Activated CD4-positive, alpha-beta T cell treated with anti-CD3 and anti-CD28 coated beads for 36 hours (primary cell): ENCODE measurements around the gene KIFC1. TPM values are rescaled to one million over a fixed set of nuclear protein-coding genes. Genes with fewer than 3 reads are reported as not detected.

Source experiments
- ATAC-seq: fragments of 200-7000 bp; cut with Tn5 transposase; one replicate; pipeline ENCODE4 v1.10.0; 2021; ENCODE audit warnings: mild to moderate bottlenecking, moderate library complexity
- CTCF ChIA-PET: fragments of 350-600 bp; sonication (Branson Sonifier 250); formaldehyde crosslinking; loops from one replicate; lab custom pipeline; 2021; ENCODE audit warnings: antibody characterized with exemption; lab: Charles Lee
- POLR2A ChIA-PET: fragments of 350-600 bp; sonication (Branson Sonifier 250); formaldehyde crosslinking; loops from one replicate; lab custom pipeline; 2021; ENCODE audit warnings: antibody characterized with exemption, inconsistent platforms; lab: Charles Lee
- DNase-seq: peaks from one replicate; pipeline ENCODE4 v3.0.0-alpha.2; 2020
- H3K27ac Mint-ChIP-seq: one replicate; pipeline ENCODE4 v1.8.0; 2021; ENCODE audit warnings: mixed read lengths
- H3K27me3 Mint-ChIP-seq: one replicate; pipeline ENCODE4 v1.8.0; 2021; ENCODE audit warnings: mixed read lengths
- H3K36me3 Mint-ChIP-seq: one replicate; pipeline ENCODE4 v1.8.0; 2021; ENCODE audit warnings: low read depth, mixed read lengths
- H3K4me1 Mint-ChIP-seq: one replicate; pipeline ENCODE4 v1.8.0; 2021; ENCODE audit warnings: mixed read lengths
- H3K4me3 Mint-ChIP-seq: one replicate; pipeline ENCODE4 v1.8.0; 2021; ENCODE audit warnings: mild to moderate bottlenecking, moderate library complexity, mixed read lengths
- H3K9me3 Mint-ChIP-seq: one replicate; pipeline ENCODE4 v1.8.0; 2021; ENCODE audit warnings: low read depth, mixed read lengths
- intact Hi-C, 2 experiments: fragments of 100-400 bp; cut with DNase I in 1 of 2; cut with micrococcal nuclease in 1 of 2; formaldehyde crosslinking; loops; one replicate each; pipeline versions ENCODE4 v1.14.2 to v1.15.1; 2022 to 2024; cut with DNase I, micrococcal nuclease
- total RNA-seq, 2 experiments: library from RNA; stranded (reverse); gene quantifications; one replicate each; pipeline ENCODE4 v1.2.3, GENCODE V29; 2021

Gene KIFC1
- total RNA-seq, 2 experiments from 2014 or later, result 86.0 to 89.3 TPM

- ATAC-seq, result no peak
- H3K27me3 Mint-ChIP-seq, result no peaks in the 10 kb centered on the region
- H3K4me1 Mint-ChIP-seq, result peaks cover 70% of the 10 kb centered on the region
- intact Hi-C loops, result loop anchor here (2.0 to 5.0 kb wide), 4 partner anchors 17 to 195 kb away; partner anchors contain the start of genes ITPR3 (in 1 of the 2), KIFC1 (in 1 of the 2) and PHF1 (in 1 of the 2)
- peak; percentile 78 for DNase-seq
- no peaks in the 10 kb centered on the region for H3K9me3 Mint-ChIP-seq
- POLR2A ChIA-PET, result no interaction called here
- H3K36me3 Mint-ChIP-seq, result peaks cover 15% of the 10 kb centered on the region
- peak overlapping the region; percentile 90 for H3K27ac Mint-ChIP-seq
- CTCF ChIA-PET, result no interaction called here
- H3K4me3 Mint-ChIP-seq, result peak overlapping the region; percentile 88
Measured at GRCh38 chr6:33427585-33428223, 36.1 kb downstream of the KIFC1 start.

- intact Hi-C loops, result loop anchor here in 1 of 2 experiments (5.0 kb wide), 1 partner anchor 194 kb away; the partner anchor contains the start of gene ITPR3
- peak overlapping the region; percentile 84 for H3K4me3 Mint-ChIP-seq
- DNase-seq (peak; percentile 63), ATAC-seq (no peak)
- H3K9me3 Mint-ChIP-seq, result no peaks in the 10 kb centered on the region
- H3K27me3 Mint-ChIP-seq, result no peaks in the 10 kb centered on the region
- H3K36me3 Mint-ChIP-seq, result peaks cover 19% of the 10 kb centered on the region
- POLR2A ChIA-PET, result interaction anchor here (0.5 to 0.8 kb wide), 2 partner anchors 10 to 86 kb away, joined by 3 to 5 read pairs; partner anchors contain the start of gene CUTA
- H3K27ac Mint-ChIP-seq, result peak overlapping the region; percentile 85
- CTCF ChIA-PET, result interaction anchor here (0.7 to 1.4 kb wide), 9 partner anchors 10 to 193 kb away, joined by 3 to 5 read pairs (median 3); partner anchors contain the start of genes CUTA, ITPR3 and RGL2
- peaks cover 74% of the 10 kb centered on the region for H3K4me1 Mint-ChIP-seq
Measured at GRCh38 chr6:33428224-33428965, 36.8 kb downstream of the KIFC1 start.

GRCh38 chr6:33428966-33429749, 37.5 kb downstream of the KIFC1 start:
- intact Hi-C loops, result loop anchor here in 1 of 2 experiments (5.0 kb wide), 1 partner anchor 193 kb away; the partner anchor contains the start of gene ITPR3
- peaks cover 71% of the 10 kb centered on the region for H3K4me1 Mint-ChIP-seq
- peak overlapping the region; percentile 85 for H3K27ac Mint-ChIP-seq
- peak overlapping the region; percentile 84 for H3K4me3 Mint-ChIP-seq
- CTCF ChIA-PET, result interaction anchor here (0.7 to 1.4 kb wide), 11 partner anchors 11 to 792 kb away, joined by 3 to 5 read pairs (median 3); partner anchors contain the start of genes CUTA, ITPR3 and RGL2
- H3K9me3 Mint-ChIP-seq, result no peaks in the 10 kb centered on the region
- peaks cover 20% of the 10 kb centered on the region for H3K36me3 Mint-ChIP-seq
- no peak for ATAC-seq
- no peak for DNase-seq
- POLR2A ChIA-PET, result interaction anchor here (0.5 to 0.8 kb wide), 3 partner anchors 11 to 141 kb away, joined by 3 to 5 read pairs (median 3); partner anchors contain the start of gene CUTA
- no peaks in the 10 kb centered on the region for H3K27me3 Mint-ChIP-seq

GRCh38 chr6:33429750-33430052, 38.1 kb downstream of the KIFC1 start:
- H3K9me3 Mint-ChIP-seq, result no peaks in the 10 kb centered on the region
- H3K36me3 Mint-ChIP-seq, result peaks cover 14% of the 10 kb centered on the region
- DNase-seq (no peak), ATAC-seq (no peak)
- H3K4me3 Mint-ChIP-seq, result peak overlapping the region; percentile 84
- POLR2A ChIA-PET, result interaction anchor here (0.5 to 1.7 kb wide), 2 partner anchors 11 to 141 kb away, joined by 3 to 7 read pairs; partner anchors contain the start of gene CUTA
- peak overlapping the region; percentile 85 for H3K27ac Mint-ChIP-seq
- intact Hi-C loops, result loop anchor here (2.0 to 5.0 kb wide), 2 partner anchors 25 to 193 kb away; partner anchors contain the start of genes ITPR3 (in 1 of the 2) and ZBTB9 (in 1 of the 2)
- no peaks in the 10 kb centered on the region for H3K27me3 Mint-ChIP-seq
- CTCF ChIA-PET, result interaction anchor here (0.7 to 1.6 kb wide), 8 partner anchors 11 to 792 kb away, joined by 3 to 6 read pairs (median 3); partner anchors contain the start of genes CUTA, ITPR3 and ZBTB9
- H3K4me1 Mint-ChIP-seq, result peaks cover 66% of the 10 kb centered on the region

GRCh38 chr6:33430334-33430733, 38.7 kb downstream of the KIFC1 start:
- intact Hi-C loops, result loop anchor here in 1 of 2 experiments (2.0 kb wide), 1 partner anchor 24 kb away; the partner anchor contains the start of gene ZBTB9
- ChIA-PET CTCF (interaction anchor here (0.6 to 1.6 kb wide), 9 partner anchors 12 to 791 kb away, joined by 3 to 8 read pairs (median 3); partner anchors contain the start of genes CUTA, ITPR3 and ZBTB9), POLR2A (interaction anchor here (0.6 to 1.7 kb wide), 8 partner anchors 12 to 459 kb away, joined by 3 to 7 read pairs (median 3); partner anchors contain the start of genes CUTA, KIFC1 and ZBTB9)
- Mint-ChIP-seq H3K4me3 (peak overlapping the region; percentile 84), H3K27ac (peak overlapping the region; percentile 56), H3K4me1 (peaks cover 59% of the 10 kb centered on the region), H3K9me3 (no peaks in the 10 kb centered on the region), H3K36me3 (peaks cover 9% of the 10 kb centered on the region), H3K27me3 (no peaks in the 10 kb centered on the region)
- ATAC-seq (no peak), DNase-seq (no peak)

DNA sequence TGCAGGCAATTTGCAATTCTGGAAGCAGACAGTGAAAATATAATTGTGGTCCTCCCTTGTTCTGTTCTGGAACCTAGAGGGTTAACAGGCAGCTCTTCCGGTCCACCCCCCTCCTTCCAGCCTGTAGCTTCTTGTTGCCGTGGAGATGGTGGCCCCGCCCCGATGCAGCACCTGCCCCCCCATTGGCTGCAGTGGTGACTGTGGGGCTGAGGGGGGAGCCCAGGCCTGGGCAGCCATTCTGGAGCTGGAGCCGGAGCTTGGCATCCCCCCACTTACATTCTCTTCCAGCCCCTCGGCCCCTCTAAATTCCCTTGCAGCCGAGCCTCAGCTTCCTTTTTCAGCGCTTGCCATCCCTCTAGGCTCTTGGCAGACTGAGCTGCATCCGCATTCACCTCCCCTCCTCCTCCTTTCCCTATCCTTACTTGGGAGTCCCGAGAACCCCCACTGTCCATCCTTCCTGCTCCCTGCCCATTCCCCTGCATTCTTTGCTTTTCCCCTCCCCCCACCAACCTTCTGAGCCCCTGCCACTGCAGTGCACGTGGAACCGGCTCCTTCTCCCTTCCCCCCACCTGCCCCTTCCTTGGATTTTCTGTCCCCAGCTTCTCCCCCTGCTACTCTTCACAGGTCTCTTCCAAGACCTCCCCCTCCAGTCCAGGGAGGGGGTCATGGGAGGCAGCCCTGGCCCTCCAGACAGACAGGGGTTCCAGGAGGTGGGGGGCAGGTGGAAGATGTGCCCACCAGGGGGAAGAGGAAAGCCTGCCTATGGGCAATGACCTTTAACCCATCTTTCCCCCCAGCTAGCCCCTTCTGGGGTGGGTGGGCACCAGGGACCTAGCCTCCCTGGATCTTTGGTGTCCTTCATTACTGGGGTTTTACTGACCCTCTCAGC, 39.6 kb downstream of the KIFC1 start:
- peak; percentile 62 for ATAC-seq
- H3K36me3 Mint-ChIP-seq, result peaks cover 11% of the 10 kb centered on the region
- H3K4me3 Mint-ChIP-seq, result peak overlapping the region; percentile 84

GRCh38 chr6:33431880-33432541, 40.4 kb downstream of the KIFC1 start:
- ChIA-PET CTCF (interaction anchor here (0.8 to 1.2 kb wide), 2 partner anchors 10 to 173 kb away, joined by 3 to 4 read pairs; no protein-coding TSS in a partner anchor), POLR2A (interaction anchor here (0.5 kb wide), 1 partner anchor 226 kb away, joined by 3 read pairs; no protein-coding TSS in a partner anchor)
- no peak for DNase-seq
- intact Hi-C loops, result loop anchor here (1.0 to 2.0 kb wide), 3 partner anchors 22 to 41 kb away; partner anchors contain the start of genes ZBTB9 (in 2 of the 2) and KIFC1 (in 1 of the 2)
- no peaks in the 10 kb centered on the region for H3K9me3 Mint-ChIP-seq
- H3K4me3 Mint-ChIP-seq, result peak overlapping the region; percentile 84
- peaks cover 54% of the 10 kb centered on the region for H3K4me1 Mint-ChIP-seq
- H3K36me3 Mint-ChIP-seq, result peaks cover 11% of the 10 kb centered on the region
- no peak for ATAC-seq
- H3K27ac Mint-ChIP-seq, result peak overlapping the region; percentile 53
- no peaks in the 10 kb centered on the region for H3K27me3 Mint-ChIP-seq

More for the DNA sequence above, 39.6 kb downstream of the KIFC1 start:
- CTCF ChIA-PET, result interaction anchor here (0.6 to 1.6 kb wide), 9 partner anchors 9 to 190 kb away, joined by 3 to 8 read pairs (median 4); partner anchors contain the start of genes CUTA, ITPR3 and ZBTB9
- POLR2A ChIA-PET, result interaction anchor here (0.6 to 1.7 kb wide), 8 partner anchors 13 to 460 kb away, joined by 3 to 7 read pairs (median 3); partner anchors contain the start of genes CUTA, KIFC1 and ZBTB9
- H3K4me1 Mint-ChIP-seq, result peaks cover 58% of the 10 kb centered on the region
- no peaks in the 10 kb centered on the region for H3K9me3 Mint-ChIP-seq
- H3K27me3 Mint-ChIP-seq, result no peaks in the 10 kb centered on the region
- peak; percentile 89 for DNase-seq
- intact Hi-C loops, result loop anchor here (1.0 to 2.0 kb wide), 3 partner anchors 23 to 40 kb away; partner anchors contain the start of genes ZBTB9 (in 2 of the 2) and KIFC1 (in 1 of the 2)
- peak overlapping the region; percentile 56 for H3K27ac Mint-ChIP-seq

- Mint-ChIP-seq H3K27ac (peak overlapping the region; percentile 27), H3K36me3 (peaks cover 14% of the 10 kb centered on the region), H3K4me3 (peak overlapping the region; percentile 84), H3K4me1 (peaks cover 50% of the 10 kb centered on the region), H3K27me3 (no peaks in the 10 kb centered on the region), H3K9me3 (no peaks in the 10 kb centered on the region)
- no peak for DNase-seq
- intact Hi-C loops, result no loop called here
- ChIA-PET POLR2A (interaction anchor here (0.5 kb wide), 1 partner anchor 227 kb away, joined by 3 read pairs; no protein-coding TSS in a partner anchor), CTCF (interaction anchor here (0.7 to 1.2 kb wide), 2 partner anchors 10 to 21 kb away, joined by 4 read pairs; no protein-coding TSS in a partner anchor)
- ATAC-seq, result no peak
Measured at GRCh38 chr6:33432546-33432945, 40.9 kb downstream of the KIFC1 start.
